Neural progenitor cell (in vitro differentiated cells): ENCODE measurements around the gene PCNP. TPM values are rescaled to one million over a fixed set of nuclear protein-coding genes. Genes with fewer than 3 reads are reported as not detected.
"Not testable (repeated sequence)": the region's sequence is repeated elsewhere in the genome, so short reads cannot be mapped to it uniquely, and the experiment has no call there.

Experiments used
- DNase-seq: peaks from one replicate; pipeline ENCODE4 v3.0.0-alpha.2; 2016; ENCODE audit warnings: low spot score
- H2AFZ ChIP-seq: fragments of 200-600 bp; sonication (generic); replicated peaks from 2 replicates; pipeline ENCODE4 v1.6.1; 2016; ENCODE audit warnings: antibody characterized with exemption
- H3F3A ChIP-seq: fragments of 200-600 bp; sonication (generic); 2 replicates; pipeline ENCODE4 v1.6.1; 2016; ENCODE audit warnings: antibody characterized with exemption, low read depth
- H3K27ac ChIP-seq: fragments of 200-600 bp; sonication (generic); 2 replicates; pipeline ENCODE4 v1.5.1; 2016; ENCODE audit warnings: mild to moderate bottlenecking
- H3K27me3 ChIP-seq: fragments of 200-600 bp; sonication (generic); 2 replicates; pipeline ENCODE4 v1.6.1; 2016; ENCODE audit warnings: mild to moderate bottlenecking, moderate library complexity
- H3K36me3 ChIP-seq: fragments of 200-600 bp; sonication (generic); 2 replicates; pipeline ENCODE4 v1.5.1; 2016
- H3K4me1 ChIP-seq: fragments of 200-600 bp; sonication (generic); 2 replicates; pipeline ENCODE4 v1.6.1; 2016; ENCODE audit warnings: mixed run types
- H3K4me2 ChIP-seq: fragments of 200-600 bp; sonication (generic); 2 replicates; pipeline ENCODE4 v1.6.1; 2016
- H3K4me3 ChIP-seq: fragments of 200-600 bp; sonication (generic); 2 replicates; pipeline ENCODE4 v1.5.1; 2016
- H3K79me2 ChIP-seq: fragments of 200-600 bp; sonication (generic); 2 replicates; pipeline ENCODE4 v1.6.1; 2016; ENCODE audit warnings: low read depth
- H3K9ac ChIP-seq: fragments of 200-600 bp; sonication (generic); 2 replicates; pipeline ENCODE4 v1.6.1; 2016
- H3K9me3 ChIP-seq: fragments of 200-600 bp; sonication (generic); 2 replicates; pipeline ENCODE4 v1.5.1; 2016; ENCODE audit warnings: low read depth
- H4K20me1 ChIP-seq: fragments of 200-600 bp; sonication (generic); 2 replicates; pipeline ENCODE4 v1.6.1; 2016; ENCODE audit warnings: low read depth
- H3K27ac Mint-ChIP-seq: 3 replicates; pipeline ENCODE4 v1.8.0; 2021; ENCODE audit warnings: mixed read lengths
- H3K27me3 Mint-ChIP-seq: 2 replicates; pipeline ENCODE4 v1.8.0; 2022; ENCODE audit warnings: low read depth, mild to moderate bottlenecking, inconsistent platforms, moderate library complexity, mixed read lengths; ENCODE audit not compliant: insufficient read depth
- H3K36me3 Mint-ChIP-seq: 3 replicates; pipeline ENCODE4 v1.8.0; 2021; ENCODE audit warnings: mixed read lengths
- H3K4me1 Mint-ChIP-seq: 3 replicates; pipeline ENCODE4 v1.8.0; 2021; ENCODE audit warnings: mixed read lengths
- H3K4me3 Mint-ChIP-seq: 3 replicates; pipeline ENCODE4 v1.8.0; 2021; ENCODE audit warnings: mild to moderate bottlenecking, moderate library complexity, mixed read lengths
- H3K9me3 Mint-ChIP-seq: 3 replicates; pipeline ENCODE4 v1.8.0; 2020; ENCODE audit warnings: mixed read lengths
- CTCF ChIP-seq: fragments of 200-600 bp; sonication (generic); IDR thresholded peaks from 2 replicates; pipeline ENCODE4 v1.5.1; 2017; ENCODE audit warnings: antibody characterized with exemption, mild to moderate bottlenecking
- EZH2 ChIP-seq: fragments of 200-600 bp; sonication (generic); IDR thresholded peaks from 2 replicates; pipeline ENCODE4 v1.6.1; 2017; ENCODE audit warnings: antibody characterized with exemption, mild to moderate bottlenecking, moderate library complexity
- EZH2phosphoT487 ChIP-seq: fragments of 200-600 bp; sonication (generic); IDR thresholded peaks from 2 replicates; pipeline ENCODE4 v1.6.1; 2017; ENCODE audit warnings: antibody characterized with exemption
- total RNA-seq: library from RNA; depleted of rRNA; stranded (reverse); fragments of >200 nt; gene quantifications from 2 replicates; pipeline ENCODE4 v1.2.3, GENCODE V29; 2015; ENCODE audit warnings: low replicate concordance

PCNP gene
- total RNA-seq, 1 donor from 2014 or later = 248 TPM

DNA sequence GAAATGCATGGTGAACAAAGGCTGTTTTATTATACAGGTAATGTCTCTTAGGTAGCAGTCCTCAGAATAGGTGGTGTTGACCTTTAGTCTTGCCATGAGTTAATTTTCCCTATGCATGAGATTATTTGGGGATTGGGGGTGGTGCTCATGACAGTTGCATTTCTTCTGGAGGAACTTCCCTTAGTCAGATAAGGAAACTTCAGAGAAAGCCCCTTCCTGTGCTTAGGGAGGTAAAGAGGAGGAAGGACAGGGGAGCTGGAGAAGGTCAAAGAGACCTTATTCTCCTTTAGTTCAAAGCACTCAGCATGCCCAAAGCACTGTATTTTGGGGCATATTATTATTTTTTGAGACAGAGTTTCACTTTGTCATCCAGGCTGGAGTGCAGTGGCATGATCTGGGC is 55.2 kb downstream of the PCNP start:
- Histone ChIP-seq H3K36me3 (no peaks in the 10 kb centered on the region), H2AFZ (no peak overlapping the region), H3K9ac (no peak overlapping the region), H3F3A (no peaks in the 10 kb centered on the region), H3K27me3 (no peaks in the 10 kb centered on the region), H3K4me1 (no peaks in the 10 kb centered on the region), H3K27ac (no peak overlapping the region), H3K4me2 (no peak overlapping the region), H4K20me1 (no peaks in the 10 kb centered on the region), H3K4me3 (no peak overlapping the region), H3K9me3 (no peaks in the 10 kb centered on the region), H3K79me2 (no peaks in the 10 kb centered on the region)
- no peak for DNase-seq
- Mint-ChIP-seq H3K27me3 (no peaks in the 10 kb centered on the region), H3K9me3 (no peaks in the 10 kb centered on the region), H3K4me3 (no peak overlapping the region), H3K27ac (no peak overlapping the region), H3K4me1 (no peaks in the 10 kb centered on the region), H3K36me3 (no peaks in the 10 kb centered on the region)
- TF ChIP-seq EZH2phosphoT487 (no peak), EZH2 (no peak), CTCF (no peak)

- no peak overlapping the region for H3K4me3 Mint-ChIP-seq
- H3K27ac Mint-ChIP-seq = no peak overlapping the region
- Histone ChIP-seq H2AFZ (no peak overlapping the region), H3F3A (no peaks in the 10 kb centered on the region), H3K79me2 (no peaks in the 10 kb centered on the region), H3K27me3 (no peaks in the 10 kb centered on the region), H3K27ac (no peak overlapping the region), H4K20me1 (no peaks in the 10 kb centered on the region), H3K36me3 (no peaks in the 10 kb centered on the region), H3K9me3 (no peaks in the 10 kb centered on the region), H3K4me2 (no peak overlapping the region), H3K4me1 (peaks cover 10% of the 10 kb centered on the region), H3K4me3 (no peak overlapping the region), H3K9ac (no peak overlapping the region)
- H3K4me1 Mint-ChIP-seq = peaks cover 10% of the 10 kb centered on the region
- H3K27me3 Mint-ChIP-seq = no peaks in the 10 kb centered on the region
- H3K9me3 Mint-ChIP-seq = no peaks in the 10 kb centered on the region
- no peaks in the 10 kb centered on the region for H3K36me3 Mint-ChIP-seq
- TF ChIP-seq CTCF (no peak), EZH2 (no peak), EZH2phosphoT487 (no peak)
- DNase-seq = no peak
Measured at GRCh38 chr3:101631098-101631796, 57.3 kb downstream of the PCNP start.

- not testable (repeated sequence) for DNase-seq, H3K36me3 Mint-ChIP-seq, H3K27me3 Mint-ChIP-seq, H3K79me2 ChIP-seq, H3F3A ChIP-seq, H3K9me3 Mint-ChIP-seq, H3K4me3 ChIP-seq, H3K9me3 ChIP-seq, H3K27me3 ChIP-seq, H3K4me1 ChIP-seq, H3K27ac ChIP-seq, H3K4me2 ChIP-seq, H3K36me3 ChIP-seq, H4K20me1 ChIP-seq, H3K9ac ChIP-seq, H2AFZ ChIP-seq, H3K4me3 Mint-ChIP-seq, H3K27ac Mint-ChIP-seq
- peaks cover 10% of the 10 kb centered on the region for H3K4me1 Mint-ChIP-seq
Measured at GRCh38 chr3:101631959-101632358, 58.0 kb downstream of the PCNP start.

- Mint-ChIP-seq H3K27me3 (no peaks in the 10 kb centered on the region), H3K4me3 (no peak overlapping the region)
Measured at GRCh38 chr3:101632586-101632985, 58.6 kb downstream of the PCNP start.

More at GRCh38 chr3:101632586-101632985, 58.6 kb downstream of the PCNP start:
- no peaks in the 10 kb centered on the region for H3K9me3 Mint-ChIP-seq
- TF ChIP-seq EZH2 (no peak), EZH2phosphoT487 (no peak), CTCF (no peak)
- H3K27ac ChIP-seq = no peak overlapping the region
- no peak overlapping the region for H3K27ac Mint-ChIP-seq
- H2AFZ ChIP-seq = no peak overlapping the region
- DNase-seq = no peak
- peaks cover 10% of the 10 kb centered on the region for H3K4me1 ChIP-seq
- no peaks in the 10 kb centered on the region for H3K36me3 Mint-ChIP-seq
- no peaks in the 10 kb centered on the region for H4K20me1 ChIP-seq
- H3K36me3 ChIP-seq = no peaks in the 10 kb centered on the region
- H3K27me3 ChIP-seq = no peaks in the 10 kb centered on the region
- no peak overlapping the region for H3K4me2 ChIP-seq
- no peaks in the 10 kb centered on the region for H3F3A ChIP-seq
- H3K79me2 ChIP-seq = no peaks in the 10 kb centered on the region
- no peaks in the 10 kb centered on the region for H3K9me3 ChIP-seq
- H3K4me3 ChIP-seq = no peak overlapping the region
- no peak overlapping the region for H3K9ac ChIP-seq
- peaks cover 11% of the 10 kb centered on the region for H3K4me1 Mint-ChIP-seq
